DND-41 (cell line): ENCODE measurements around the gene EMP2.

Experiments
- EZH2 ChIP-seq: IDR thresholded peaks from 3 replicates; pipeline ENCODE4 v1.6.1; 2012; ENCODE audit warnings: borderline replicate concordance, low read depth, mild to moderate bottlenecking, moderate library complexity, low read length, inconsistent platforms; ENCODE audit not compliant: severe bottlenecking
- TF ChIP-seq, protein P1 (sequence below): IDR thresholded peaks from 2 replicates; pipeline ENCODE4 v1.5.1; 2012; ENCODE audit warnings: borderline replicate concordance, low read length, moderate library complexity, mild to moderate bottlenecking; ENCODE audit not compliant: poor library complexity, severe bottlenecking; ENCODE audit errors: extremely low read depth

GRCh38 chr16:10543231-10543977 is 37.0 kb downstream of the EMP2 start:
- TF ChIP-seq, protein P1, sequence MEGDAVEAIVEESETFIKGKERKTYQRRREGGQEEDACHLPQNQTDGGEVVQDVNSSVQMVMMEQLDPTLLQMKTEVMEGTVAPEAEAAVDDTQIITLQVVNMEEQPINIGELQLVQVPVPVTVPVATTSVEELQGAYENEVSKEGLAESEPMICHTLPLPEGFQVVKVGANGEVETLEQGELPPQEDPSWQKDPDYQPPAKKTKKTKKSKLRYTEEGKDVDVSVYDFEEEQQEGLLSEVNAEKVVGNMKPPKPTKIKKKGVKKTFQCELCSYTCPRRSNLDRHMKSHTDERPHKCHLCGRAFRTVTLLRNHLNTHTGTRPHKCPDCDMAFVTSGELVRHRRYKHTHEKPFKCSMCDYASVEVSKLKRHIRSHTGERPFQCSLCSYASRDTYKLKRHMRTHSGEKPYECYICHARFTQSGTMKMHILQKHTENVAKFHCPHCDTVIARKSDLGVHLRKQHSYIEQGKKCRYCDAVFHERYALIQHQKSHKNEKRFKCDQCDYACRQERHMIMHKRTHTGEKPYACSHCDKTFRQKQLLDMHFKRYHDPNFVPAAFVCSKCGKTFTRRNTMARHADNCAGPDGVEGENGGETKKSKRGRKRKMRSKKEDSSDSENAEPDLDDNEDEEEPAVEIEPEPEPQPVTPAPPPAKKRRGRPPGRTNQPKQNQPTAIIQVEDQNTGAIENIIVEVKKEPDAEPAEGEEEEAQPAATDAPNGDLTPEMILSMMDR: no peak
- TF ChIP-seq EZH2: no peak
